Vagina (tissue), 2 donors: Measurements from ENCODE around the gene UBR7.
"Not testable (repeated sequence)": the region's sequence is repeated elsewhere in the genome, so short reads cannot be mapped to it uniquely, and the experiment has no call there.

Source experiments
- POLR2A ChIP-seq, 2 donors: fragments of 450-650 bp; IDR thresholded peaks; one replicate each; pipeline ENCODE4 v1.6.1; 2017; ENCODE audit warnings: antibody characterized with exemption in 2 of 2, mild to moderate bottlenecking in 2 of 2, moderate library complexity in 2 of 2
- POLR2AphosphoS5 ChIP-seq, 2 donors: sonication (generic); formaldehyde crosslinking; IDR thresholded peaks; one replicate each; pipeline ENCODE4 v1.9.0; 2017; ENCODE audit warnings: antibody characterized with exemption in 2 of 2, mild to moderate bottlenecking in 2 of 2, low read depth in 1 of 2; ENCODE audit not compliant: insufficient read depth in 1 of 2
- TF ChIP-seq, protein P1 (sequence below), 3 experiments: fragments of 450-650 bp in 2 of 3; fragments of 200-600 bp in 1 of 3; sonication (generic) in 1 of 3; IDR thresholded peaks; one replicate each; pipeline ENCODE4 v1.5.1; 2017 to 2019; ENCODE audit warnings: antibody characterized with exemption in 3 of 3, mild to moderate bottlenecking in 2 of 3, moderate library complexity in 2 of 3

DNA sequence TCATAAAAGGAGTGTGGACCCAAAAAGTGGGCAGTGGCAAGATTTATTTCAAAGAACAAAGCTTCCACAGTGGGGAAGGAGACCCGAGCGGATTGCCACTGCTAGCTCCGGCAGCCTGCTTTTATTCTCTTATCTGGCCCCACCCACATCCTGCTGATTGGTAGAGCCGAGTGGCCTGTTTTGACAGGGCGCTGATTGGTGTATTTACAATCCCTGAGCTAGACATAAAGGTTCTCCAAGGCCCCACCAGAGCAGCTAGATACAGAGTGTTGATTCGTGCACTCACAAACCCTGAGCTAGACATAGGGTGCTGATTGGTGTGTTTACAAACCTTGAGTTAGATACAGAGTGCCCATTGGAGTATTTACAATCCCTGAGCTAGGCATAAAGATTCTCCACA lies 37.4 kb upstream of the UBR7 start:
- TF ChIP-seq, protein P1, sequence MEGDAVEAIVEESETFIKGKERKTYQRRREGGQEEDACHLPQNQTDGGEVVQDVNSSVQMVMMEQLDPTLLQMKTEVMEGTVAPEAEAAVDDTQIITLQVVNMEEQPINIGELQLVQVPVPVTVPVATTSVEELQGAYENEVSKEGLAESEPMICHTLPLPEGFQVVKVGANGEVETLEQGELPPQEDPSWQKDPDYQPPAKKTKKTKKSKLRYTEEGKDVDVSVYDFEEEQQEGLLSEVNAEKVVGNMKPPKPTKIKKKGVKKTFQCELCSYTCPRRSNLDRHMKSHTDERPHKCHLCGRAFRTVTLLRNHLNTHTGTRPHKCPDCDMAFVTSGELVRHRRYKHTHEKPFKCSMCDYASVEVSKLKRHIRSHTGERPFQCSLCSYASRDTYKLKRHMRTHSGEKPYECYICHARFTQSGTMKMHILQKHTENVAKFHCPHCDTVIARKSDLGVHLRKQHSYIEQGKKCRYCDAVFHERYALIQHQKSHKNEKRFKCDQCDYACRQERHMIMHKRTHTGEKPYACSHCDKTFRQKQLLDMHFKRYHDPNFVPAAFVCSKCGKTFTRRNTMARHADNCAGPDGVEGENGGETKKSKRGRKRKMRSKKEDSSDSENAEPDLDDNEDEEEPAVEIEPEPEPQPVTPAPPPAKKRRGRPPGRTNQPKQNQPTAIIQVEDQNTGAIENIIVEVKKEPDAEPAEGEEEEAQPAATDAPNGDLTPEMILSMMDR (IDR thresholded peaks at IDR 0.05) = not testable (repeated sequence)
- not testable (repeated sequence) for TF ChIP-seq POLR2AphosphoS5 (IDR thresholded peaks at IDR 0.05; ENCODE audit: insufficient read depth in 1 of 2, low read depth in 1 of 2); POLR2A (IDR thresholded peaks at IDR 0.05)
